Renal cortical epithelial cell (primary cell): ENCODE measurements around the gene LHPP. TPM values are rescaled to one million over a fixed set of nuclear protein-coding genes. Genes with fewer than 3 reads are reported as not detected.

Experiments used
- DNase-seq: peaks from one replicate; pipeline ENCODE4 v3.0.0-alpha.2; 2011; ENCODE audit warnings: low read depth
- total RNA-seq: library from RNA; depleted of rRNA; stranded (reverse); fragments of >200 nt; gene quantifications from 2 replicates; pipeline ENCODE4 v1.2.3, GENCODE V29; 2014

The LHPP gene
- total RNA-seq, 1 donor from 2014 or later, result 18.1 TPM

- no peak for DNase-seq
Measured at GRCh38 chr10:124447751-124448466, 13.7 kb upstream of the LHPP start.

GRCh38 chr10:124448696-124449169, 12.9 kb upstream of the LHPP start:
- no peak for DNase-seq

DNA sequence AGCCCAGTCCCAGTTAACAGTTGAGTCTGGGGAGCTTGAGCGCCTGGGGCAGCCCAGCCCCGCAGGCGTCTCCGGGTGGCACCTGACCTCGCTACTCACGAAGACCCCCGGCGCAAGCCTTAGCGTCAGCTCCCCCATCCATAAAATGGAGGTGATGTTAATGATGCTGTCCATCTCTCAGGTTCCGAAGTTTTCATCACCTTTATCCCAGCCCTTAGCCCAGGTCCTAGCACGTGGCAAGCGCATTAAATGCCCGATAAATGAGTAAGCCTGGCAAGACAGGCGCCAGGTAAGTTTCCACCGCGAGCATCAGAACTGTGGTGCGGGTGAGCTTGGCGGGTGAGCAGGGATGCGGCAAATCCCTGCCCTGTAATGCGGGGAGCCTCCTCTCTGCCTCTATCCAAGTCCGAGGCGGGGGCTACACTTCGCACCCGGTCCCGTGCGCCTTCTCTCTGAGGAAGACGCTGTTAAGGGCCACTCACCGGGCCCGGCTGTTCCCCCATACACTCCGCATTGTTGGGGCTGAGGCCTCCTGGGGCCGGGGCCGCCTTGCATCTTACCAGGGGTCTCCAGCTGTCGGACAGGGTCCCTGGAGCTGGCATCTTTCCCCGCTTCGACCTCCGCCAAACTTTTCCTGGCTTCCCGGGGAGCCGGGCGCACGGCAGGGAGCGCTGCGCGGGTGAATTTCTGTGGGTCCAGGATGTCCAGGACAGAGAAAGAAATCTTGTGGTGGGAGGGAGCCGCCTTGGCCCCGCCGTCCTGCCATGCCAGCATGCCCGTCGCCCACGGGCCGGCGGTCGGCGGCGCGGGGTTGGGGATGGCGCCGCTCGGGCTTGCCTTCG, 12.2 kb upstream of the LHPP start:
- DNase-seq, result no peak

- DNase-seq, result no peak
Measured at GRCh38 chr10:124450012-124450782, 11.4 kb upstream of the LHPP start, which contains the start of gene NKX1-2. Gene NKX1-2, minus strand, starts transcription at chr10:124450035. Its CDS starts 92 bp downstream, at chr10:124449943.

GRCh38 chr10:124450783-124451057, 10.9 kb upstream of the LHPP start:
- DNase-seq, result no peak

- DNase-seq, result no peak
Measured at GRCh38 chr10:124451276-124451675, 10.3 kb upstream of the LHPP start.

GRCh38 chr10:124453960-124454610, 7.5 kb upstream of the LHPP start:
- no peak for DNase-seq

DNA sequence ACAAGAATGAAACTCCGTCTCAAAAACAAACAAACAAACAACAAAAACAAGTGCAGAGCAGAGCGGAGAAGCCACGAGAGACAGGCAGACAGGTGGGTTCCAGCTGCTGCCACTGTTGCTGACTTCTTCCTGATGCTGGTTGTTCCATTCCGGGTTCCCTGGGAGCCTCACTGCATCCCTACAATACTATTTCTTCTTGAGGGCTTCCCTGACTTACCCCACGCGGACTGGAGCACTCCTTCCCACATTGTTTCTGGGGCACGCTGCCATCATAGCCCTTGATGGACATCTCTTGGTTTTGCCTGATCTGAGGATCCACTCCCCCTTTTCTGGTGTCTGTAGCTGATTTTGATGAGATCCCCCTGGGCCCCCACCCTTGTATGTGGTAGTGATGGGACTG, 6.2 kb upstream of the LHPP start:
- no peak for DNase-seq

GRCh38 chr10:124458473-124458872, 3.1 kb upstream of the LHPP start:
- no peak for DNase-seq

DNA sequence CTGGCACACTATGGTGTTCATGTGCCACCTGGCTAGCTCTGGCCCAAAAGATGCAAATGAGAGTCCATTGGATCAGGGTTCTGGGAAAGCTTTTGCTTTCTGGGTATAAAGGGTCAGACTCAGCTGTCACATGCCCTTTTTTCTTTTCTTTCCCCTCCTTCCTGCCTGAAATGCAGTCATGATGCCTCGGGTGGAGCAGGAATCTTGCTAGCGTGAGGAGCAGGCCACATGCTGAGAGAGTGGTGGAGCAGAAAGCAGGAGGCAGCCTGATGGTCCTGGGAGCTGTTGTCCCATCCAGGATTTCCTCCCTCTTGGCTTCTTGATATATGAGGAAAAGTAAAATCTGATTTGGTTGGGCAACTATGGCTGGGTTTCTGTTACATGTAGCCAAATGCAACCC, 2.7 kb upstream of the LHPP start:
- no peak for DNase-seq

DNA sequence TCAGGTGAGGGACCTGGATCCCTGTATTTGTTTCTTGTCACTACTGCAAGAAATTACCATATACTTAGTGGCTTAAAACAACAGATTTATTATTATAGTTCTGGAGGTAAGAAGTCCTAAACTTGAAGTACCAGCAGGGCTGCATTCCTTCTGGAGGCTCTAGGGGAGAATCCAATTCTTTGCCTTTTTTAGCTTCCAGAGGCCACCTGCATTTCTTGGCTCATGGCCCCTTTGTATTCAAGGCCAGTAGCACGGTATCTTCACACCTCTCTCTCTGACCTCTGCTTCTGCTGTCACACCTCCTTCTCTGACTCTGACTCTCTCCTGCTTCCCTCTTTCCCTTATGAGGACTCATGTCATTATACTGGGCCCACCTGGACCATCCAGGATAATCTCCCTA, 2.2 kb upstream of the LHPP start:
- no peak for DNase-seq

DNA sequence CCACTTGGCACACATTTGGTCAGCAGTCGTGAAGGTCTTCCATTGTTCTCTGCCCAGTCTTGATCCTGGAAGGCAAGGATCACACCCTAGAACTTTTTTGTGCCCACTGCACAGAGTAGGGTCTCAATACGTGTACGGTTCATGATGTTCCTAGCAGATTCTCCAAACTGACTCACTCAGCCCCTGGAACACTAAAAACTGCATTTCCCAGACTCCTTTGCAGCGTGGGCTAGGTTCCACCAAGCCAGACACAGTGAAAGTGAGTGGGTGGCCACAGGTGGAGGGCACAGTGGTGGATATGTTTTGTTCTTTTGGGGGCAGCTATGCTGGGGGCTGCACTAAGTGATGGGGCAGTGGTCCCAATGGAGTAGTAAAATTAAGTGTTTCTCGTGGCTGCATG, 1.5 kb upstream of the LHPP start:
- DNase-seq, result no peak

GRCh38 chr10:124462348-124462695, 699 bp downstream of the LHPP start:
- no peak for DNase-seq

DNA sequence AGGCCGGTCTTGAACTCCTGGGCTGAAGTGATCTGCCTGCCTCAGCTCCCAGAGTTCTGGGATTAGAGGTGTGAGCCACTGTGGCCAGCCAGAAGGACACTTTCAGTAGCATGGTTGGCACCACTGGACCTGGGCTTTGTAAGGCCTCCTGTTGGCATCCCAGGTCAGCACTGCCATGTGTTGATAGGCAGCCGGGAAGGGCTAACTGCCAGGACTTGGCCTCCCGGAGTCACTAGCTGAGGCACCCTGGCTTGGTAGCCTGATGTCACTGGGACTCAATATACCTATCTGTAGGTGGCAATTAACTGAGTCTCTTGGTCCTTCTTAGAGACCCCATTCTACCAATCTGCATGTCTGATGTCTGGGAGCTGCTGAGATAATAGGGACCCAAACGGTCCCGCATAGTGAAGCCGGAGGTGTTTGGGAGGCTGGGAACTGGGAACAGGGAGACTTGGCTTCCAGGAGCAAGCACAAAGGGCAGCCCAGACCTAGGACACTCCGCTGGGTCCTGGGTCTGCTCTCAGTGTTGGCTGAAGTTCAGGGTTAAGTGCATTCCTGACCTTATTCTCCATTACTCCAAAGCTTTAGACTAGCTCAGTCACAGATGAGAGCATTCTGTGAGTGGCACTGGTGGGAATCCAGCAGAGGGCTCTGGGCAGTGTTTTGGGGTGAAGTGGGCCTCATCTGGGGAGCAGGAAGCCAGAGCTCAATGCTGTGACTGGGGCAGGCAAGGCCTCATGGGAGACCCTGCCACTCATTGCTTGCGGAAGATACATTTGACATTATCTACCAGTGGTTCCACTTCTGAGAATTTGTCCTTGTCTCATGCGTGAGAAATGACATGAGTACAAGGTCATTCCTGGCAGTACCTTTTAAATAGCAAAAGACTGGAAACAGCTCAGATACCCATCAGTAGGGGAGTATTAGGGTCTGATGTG, 2.7 kb downstream of the LHPP start:
- DNase-seq, result peak; percentile 18

GRCh38 chr10:124465003-124465776, 3.6 kb downstream of the LHPP start:
- DNase-seq, result no peak

DNA sequence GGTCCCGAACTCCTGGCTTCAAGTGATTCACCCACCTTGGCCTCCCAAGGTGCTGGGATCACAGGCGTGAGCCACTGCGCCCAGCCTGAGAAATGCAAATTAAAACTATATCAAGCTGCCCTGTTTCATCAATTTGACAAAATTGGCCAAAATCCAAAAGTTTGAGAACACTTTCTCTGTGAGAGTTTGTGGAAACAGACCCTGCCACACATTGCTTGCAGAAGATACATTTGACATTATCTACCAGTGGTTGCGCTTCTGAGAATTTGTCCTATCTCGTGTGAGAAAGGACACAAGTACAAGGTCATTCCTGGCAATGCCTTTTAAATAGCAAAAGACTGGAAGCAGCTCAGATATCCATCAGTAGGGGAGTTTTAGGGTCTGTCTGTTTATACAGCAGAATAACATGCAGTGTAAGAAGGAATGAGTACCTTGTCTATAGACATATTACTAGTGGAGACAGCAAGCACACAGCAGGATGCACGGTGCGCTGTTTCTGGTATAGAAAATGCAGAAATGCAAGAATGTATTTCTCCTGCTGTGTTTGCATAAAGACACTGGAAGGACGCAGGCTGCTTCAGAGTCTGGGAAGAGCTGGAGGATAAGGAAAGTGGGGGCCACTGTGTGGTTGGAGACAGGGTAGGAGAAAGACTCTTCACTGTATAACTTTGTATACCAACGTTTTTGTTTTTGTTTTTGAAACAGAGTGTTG, 4.3 kb downstream of the LHPP start:
- no peak for DNase-seq

DNA sequence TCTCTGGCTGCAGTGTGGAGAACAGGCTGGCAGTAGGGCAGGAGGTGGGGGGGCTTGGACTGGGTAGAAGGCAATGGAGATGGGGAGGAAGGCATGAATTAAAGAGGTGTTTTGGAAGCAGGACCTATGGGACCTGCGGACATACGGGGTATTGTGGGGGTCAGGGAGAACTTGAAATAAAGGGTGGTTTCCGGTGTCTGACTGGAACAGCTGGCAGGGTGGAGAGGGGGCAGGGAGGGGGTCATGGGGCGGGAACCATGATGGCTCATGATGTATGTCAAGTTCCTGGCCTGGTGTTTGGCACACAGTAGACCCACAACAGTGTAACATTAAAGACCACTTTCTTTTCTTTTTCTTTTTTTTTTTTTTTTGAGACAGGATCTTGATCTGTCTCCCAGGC, 5.5 kb downstream of the LHPP start:
- no peak for DNase-seq

DNA sequence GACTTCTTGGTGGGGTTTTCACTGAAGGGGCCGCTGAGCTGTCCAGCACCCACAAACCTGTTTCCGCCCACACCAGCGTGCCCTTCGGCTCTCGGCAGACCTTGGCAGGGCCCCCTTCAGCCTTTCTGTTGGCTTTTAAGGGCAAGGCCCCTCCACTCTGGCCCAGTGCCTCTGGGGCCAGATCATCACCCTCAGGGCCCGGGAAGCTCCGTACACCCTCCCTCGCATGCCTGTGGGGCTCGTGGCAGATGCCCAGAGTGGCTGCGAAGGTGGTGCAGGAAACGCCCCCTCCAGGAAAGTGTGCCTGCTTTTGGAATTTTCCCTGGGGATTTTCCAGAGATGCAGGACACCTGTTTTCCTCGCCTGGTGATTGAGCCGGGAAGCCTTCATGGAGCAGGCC, 7.0 kb downstream of the LHPP start:
- no peak for DNase-seq

GRCh38 chr10:124469956-124470484, 8.4 kb downstream of the LHPP start:
- DNase-seq, result no peak
